Neuronal stem cell (in vitro differentiated cells): ENCODE results near the gene KRT6C.

Experiments
- DNase-seq: peaks from one replicate; pipeline ENCODE4 v3.0.0-alpha.2; 2013; ENCODE audit warnings: low spot score
- H2AFZ ChIP-seq: one replicate; pipeline ENCODE4 v1.6.1; 2013; ENCODE audit warnings: mild to moderate bottlenecking, low read length, inconsistent platforms
- H2AK5ac ChIP-seq: 2 replicates; pipeline ENCODE4 v1.6.1; 2013; ENCODE audit warnings: low read depth, mild to moderate bottlenecking, inconsistent platforms, low read length, moderate library complexity, mixed read lengths
- H2BK120ac ChIP-seq: 2 replicates; pipeline ENCODE4 v1.6.1; 2013; ENCODE audit warnings: low read depth, mild to moderate bottlenecking, inconsistent platforms, low read length, moderate library complexity, mixed read lengths
- H2BK12ac ChIP-seq: one replicate; pipeline ENCODE4 v1.6.1; 2013; ENCODE audit warnings: low read length, inconsistent platforms
- H2BK15ac ChIP-seq: 2 replicates; pipeline ENCODE4 v1.6.1; 2013; ENCODE audit warnings: mild to moderate bottlenecking, low read length, inconsistent platforms, mixed read lengths
- H2BK5ac ChIP-seq: one replicate; pipeline ENCODE4 v1.6.1; 2013; ENCODE audit warnings: inconsistent platforms, mild to moderate bottlenecking, low read length, moderate library complexity
- H3K14ac ChIP-seq: one replicate; pipeline ENCODE4 v1.6.1; 2013; ENCODE audit warnings: low read length, inconsistent platforms
- H3K18ac ChIP-seq: 2 replicates; pipeline ENCODE4 v1.6.1; 2013; ENCODE audit warnings: low read length, inconsistent platforms
- H3K23ac ChIP-seq: 2 replicates; pipeline ENCODE4 v1.6.1; 2013; ENCODE audit warnings: low read depth, mild to moderate bottlenecking, mixed read lengths, low read length, inconsistent platforms; ENCODE audit not compliant: poor library complexity
- H3K27ac ChIP-seq: replicated peaks from 3 replicates; pipeline ENCODE4 v1.5.1; 2013; ENCODE audit warnings: low read length, inconsistent platforms
- H3K27me3 ChIP-seq, 3 experiments: 2 replicates each; pipeline ENCODE4 v1.6.1; 2013; ENCODE audit warnings: low read length in 3 of 3, mild to moderate bottlenecking in 2 of 3, inconsistent platforms in 1 of 3, low read depth in 1 of 3, mixed read lengths in 1 of 3, moderate library complexity in 1 of 3; ENCODE audit not compliant: control insufficient read depth in 3 of 3, insufficient read depth in 3 of 3
- H3K36me3 ChIP-seq, 2 donors: replicated peaks in 1 of 2; 2 replicates each; pipeline ENCODE4 v1.6.1; 2013; ENCODE audit warnings: low read length in 2 of 2; ENCODE audit not compliant: control insufficient read depth in 2 of 2, insufficient read depth in 2 of 2
- H3K4ac ChIP-seq: 2 replicates; pipeline ENCODE4 v1.6.1; 2013; ENCODE audit warnings: inconsistent platforms, mild to moderate bottlenecking, low read length, moderate library complexity
- H3K4me1 ChIP-seq, 2 donors: 1 replicate in 1 of 2; 2 replicates in 1 of 2; pipeline ENCODE4 v1.6.1; 2013; ENCODE audit warnings: low read length in 2 of 2, low read depth in 1 of 2; ENCODE audit not compliant: control insufficient read depth in 2 of 2, insufficient read depth in 1 of 2
- H3K4me2 ChIP-seq: one replicate; pipeline ENCODE4 v1.6.1; 2013; ENCODE audit warnings: mild to moderate bottlenecking, low read length, inconsistent platforms; ENCODE audit not compliant: insufficient read depth, poor library complexity, severe bottlenecking
- H3K4me3 ChIP-seq, 2 donors: 2 replicates each; pipeline ENCODE4 v1.5.1; 2013; ENCODE audit warnings: low read length in 2 of 2, mild to moderate bottlenecking in 2 of 2, inconsistent platforms in 1 of 2, moderate library complexity in 1 of 2
- H3K79me1 ChIP-seq: one replicate; pipeline ENCODE4 v1.6.1; 2013; ENCODE audit warnings: low read depth, mild to moderate bottlenecking, inconsistent platforms, low read length, moderate library complexity
- H3K9ac ChIP-seq: one replicate; pipeline ENCODE4 v1.6.1; 2013; ENCODE audit warnings: mild to moderate bottlenecking, low read depth, low read length, inconsistent platforms; ENCODE audit not compliant: poor library complexity
- H3K9me3 ChIP-seq, 2 donors: replicated peaks in 1 of 2; 2 replicates each; pipeline versions ENCODE3 to v1.6.1; 2013; ENCODE audit warnings: low read length in 2 of 2, mild to moderate bottlenecking in 2 of 2, inconsistent platforms in 1 of 2, low read depth in 1 of 2, mixed read lengths in 1 of 2, moderate library complexity in 1 of 2; ENCODE audit not compliant: control insufficient read depth in 2 of 2, insufficient read depth in 1 of 2
- H4K8ac ChIP-seq: one replicate; pipeline ENCODE4 v1.6.1; 2013; ENCODE audit warnings: low read depth, mild to moderate bottlenecking, inconsistent platforms, low read length, moderate library complexity
- H4K91ac ChIP-seq: one replicate; pipeline ENCODE4 v1.6.1; 2013; ENCODE audit warnings: low read length, low read depth, mild to moderate bottlenecking, inconsistent platforms; ENCODE audit not compliant: poor library complexity
- WGBS, 2 donors: extraction: QIAGEN DNeasy Blood & Tissue Kit; methylation state at CpG; one replicate each; pipeline ENCODE4 v1.1.7; 2013; ENCODE audit warnings: missing lambda C conversion rate in 2 of 2, mixed read lengths in 1 of 2; ENCODE audit not compliant: insufficient read length in 2 of 2, insufficient replicate concordance in 1 of 2; ENCODE audit errors: extremely low coverage in 2 of 2; 5-methylcytosine and 5-hydroxymethylcytosine counted together

Gene KRT6C

DNA sequence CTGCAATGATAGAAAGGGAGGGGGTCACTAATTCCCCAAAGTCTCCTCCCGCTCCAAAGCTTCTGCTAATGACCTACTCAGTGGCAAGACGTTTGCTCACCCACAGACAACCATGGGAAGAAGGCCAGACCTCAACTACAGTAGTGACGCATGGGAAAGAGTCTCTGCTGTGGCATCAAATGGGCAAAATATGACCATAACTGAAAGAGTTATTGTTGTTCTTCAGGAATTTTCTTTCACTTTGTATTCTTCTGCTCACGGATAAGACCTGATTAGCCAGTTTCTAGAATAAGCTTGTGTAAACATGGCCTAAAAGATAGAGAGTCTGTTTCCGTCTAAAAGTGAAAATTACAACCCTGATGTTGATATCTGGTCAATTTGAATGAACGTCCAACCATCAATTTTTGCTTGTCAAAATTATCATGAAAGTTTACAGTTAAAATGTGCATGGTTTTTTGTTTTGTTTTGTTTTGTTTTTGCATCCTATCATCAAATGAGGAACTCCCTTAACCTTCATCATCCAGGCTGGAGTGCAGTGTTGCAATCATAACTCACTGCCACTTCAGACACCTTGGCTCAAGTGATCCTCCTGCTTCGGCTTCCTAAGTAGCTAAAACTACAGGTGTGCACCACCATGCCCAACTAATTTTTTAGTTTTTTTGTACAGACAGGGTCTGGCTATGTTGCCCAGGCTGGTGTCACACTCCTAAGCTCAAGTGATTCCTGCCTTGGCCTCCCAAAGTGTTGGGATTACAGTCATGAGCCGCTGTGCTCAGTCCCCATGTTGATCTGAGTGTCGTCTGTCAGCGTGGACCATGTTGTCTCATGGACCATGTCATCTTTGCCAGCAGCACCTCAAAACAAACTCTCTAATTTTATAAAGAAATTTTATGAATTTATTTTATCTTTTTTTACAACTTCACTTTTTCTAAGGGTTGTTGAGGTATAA, 28.7 kb downstream of the KRT6C start:
- no peak overlapping the region for H2BK12ac ChIP-seq
- H3K79me1 ChIP-seq: no peaks in the 10 kb centered on the region
- no peak overlapping the region for H3K4me2 ChIP-seq
- no CpG with 5 or more reads among the region's 10 CpGs for WGBS, 2 donors
- no peak overlapping the region for H2BK5ac ChIP-seq
- H3K36me3 ChIP-seq: no peaks in the 10 kb centered on the region
- H2BK15ac ChIP-seq: no peak overlapping the region
- DNase-seq: no peak
- no peak overlapping the region for H4K8ac ChIP-seq
- no peaks in the 10 kb centered on the region for H3K27me3 ChIP-seq
- no peak overlapping the region for H3K9ac ChIP-seq
- peaks cover 0 to 19% of the 10 kb centered on the region in 2 donors for H3K4me1 ChIP-seq
- no peak overlapping the region for H3K27ac ChIP-seq
- no peak overlapping the region for H3K4ac ChIP-seq
- H2AFZ ChIP-seq: no peak overlapping the region
- no peak overlapping the region for H3K4me3 ChIP-seq
- no peak overlapping the region for H3K18ac ChIP-seq
- no peak overlapping the region for H3K23ac ChIP-seq
- no peaks in the 10 kb centered on the region for H3K9me3 ChIP-seq
- H3K14ac ChIP-seq: peak overlapping the region; percentile 40
- no peak overlapping the region for H4K91ac ChIP-seq
- no peak overlapping the region for H2BK120ac ChIP-seq
- H2AK5ac ChIP-seq: no peak overlapping the region

DNA sequence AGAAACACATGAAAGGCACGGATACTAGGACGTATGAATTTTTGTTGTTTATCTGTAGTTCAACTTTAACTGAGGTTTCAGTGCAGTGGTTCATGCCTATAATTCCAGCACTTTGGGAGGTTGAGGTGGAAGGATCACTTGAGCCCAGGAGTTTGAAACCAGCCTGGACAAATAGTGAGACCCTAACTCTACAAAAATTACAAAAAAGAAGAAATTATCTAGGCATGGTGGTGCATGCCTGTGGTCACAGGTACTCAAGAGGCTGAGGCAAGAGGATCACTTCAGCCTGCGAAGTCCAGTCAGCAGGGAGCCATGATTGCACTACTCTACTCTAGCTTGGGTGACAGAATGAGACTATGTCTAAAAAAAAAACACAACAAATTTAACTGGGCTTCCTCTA, 29.6 kb downstream of the KRT6C start:
- Histone ChIP-seq H3K4me2 (no peak overlapping the region), H3K23ac (no peak overlapping the region), H3K14ac (no peak overlapping the region), H3K36me3 (no peaks in the 10 kb centered on the region), H3K27ac (no peak overlapping the region), H3K4me1 (peaks cover 0 to 19% of the 10 kb centered on the region in 2 donors), H3K27me3 (no peaks in the 10 kb centered on the region), H2BK12ac (no peak overlapping the region), H2AFZ (no peak overlapping the region), H3K9me3 (no peaks in the 10 kb centered on the region), H4K8ac (no peak overlapping the region), H2BK120ac (no peak overlapping the region), H3K9ac (no peak overlapping the region), H4K91ac (no peak overlapping the region), H3K4me3 (no peak overlapping the region), H2BK15ac (no peak overlapping the region), H3K18ac (no peak overlapping the region), H2AK5ac (no peak overlapping the region), H3K79me1 (no peaks in the 10 kb centered on the region), H3K4ac (no peak overlapping the region), H2BK5ac (no peak overlapping the region)
- DNase-seq: no peak
- WGBS, 2 donors: no CpG with 5 or more reads among the region's 3 CpGs

DNA sequence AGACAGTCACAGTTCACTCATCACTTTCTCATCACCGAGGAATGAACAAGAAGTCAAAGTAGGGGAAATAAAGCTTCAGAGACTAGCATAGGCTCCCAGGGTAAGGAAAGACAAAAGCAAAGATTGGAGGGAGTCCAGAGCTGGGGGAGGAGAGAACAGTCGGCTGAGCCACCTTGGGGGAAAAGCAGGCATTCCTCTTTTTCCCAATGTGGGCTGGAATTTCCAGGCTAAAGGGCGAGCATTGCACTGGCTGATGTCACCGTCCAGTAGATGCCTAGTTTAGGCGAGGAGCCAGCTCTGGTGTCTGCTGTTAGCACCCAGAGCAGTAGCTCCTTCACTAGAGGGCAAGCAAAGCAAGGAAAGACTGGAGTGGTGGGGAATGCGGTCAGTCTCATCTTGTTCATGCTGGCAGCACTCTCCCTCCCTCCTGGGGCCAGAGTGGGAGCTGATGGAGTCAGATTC, 31.0 kb downstream of the KRT6C start:
- no peak overlapping the region for H3K4me3 ChIP-seq
- no peak overlapping the region for H2AK5ac ChIP-seq
- no peak overlapping the region for H4K91ac ChIP-seq
- peak overlapping the region; percentile 21 for H3K27ac ChIP-seq
- no peak for DNase-seq
- H3K4me1 ChIP-seq: peaks cover 0 to 19% of the 10 kb centered on the region in 2 donors
- H3K18ac ChIP-seq: peak overlapping the region; percentile 45
- H2BK5ac ChIP-seq: no peak overlapping the region
- no peak overlapping the region for H3K23ac ChIP-seq
- no peak overlapping the region for H2AFZ ChIP-seq
- H3K9me3 ChIP-seq: no peaks in the 10 kb centered on the region
- H2BK15ac ChIP-seq: no peak overlapping the region
- no peak overlapping the region for H4K8ac ChIP-seq
- H2BK12ac ChIP-seq: no peak overlapping the region
- H3K36me3 ChIP-seq: no peaks in the 10 kb centered on the region
- no peak overlapping the region for H3K14ac ChIP-seq
- no peak overlapping the region for H2BK120ac ChIP-seq
- H3K4ac ChIP-seq: no peak overlapping the region
- no peak overlapping the region for H3K4me2 ChIP-seq
- H3K79me1 ChIP-seq: no peaks in the 10 kb centered on the region
- WGBS, 2 donors: no CpG with 5 or more reads among the region's 6 CpGs
- H3K27me3 ChIP-seq: no peaks in the 10 kb centered on the region
- H3K9ac ChIP-seq: peak overlapping the region; percentile 46

DNA sequence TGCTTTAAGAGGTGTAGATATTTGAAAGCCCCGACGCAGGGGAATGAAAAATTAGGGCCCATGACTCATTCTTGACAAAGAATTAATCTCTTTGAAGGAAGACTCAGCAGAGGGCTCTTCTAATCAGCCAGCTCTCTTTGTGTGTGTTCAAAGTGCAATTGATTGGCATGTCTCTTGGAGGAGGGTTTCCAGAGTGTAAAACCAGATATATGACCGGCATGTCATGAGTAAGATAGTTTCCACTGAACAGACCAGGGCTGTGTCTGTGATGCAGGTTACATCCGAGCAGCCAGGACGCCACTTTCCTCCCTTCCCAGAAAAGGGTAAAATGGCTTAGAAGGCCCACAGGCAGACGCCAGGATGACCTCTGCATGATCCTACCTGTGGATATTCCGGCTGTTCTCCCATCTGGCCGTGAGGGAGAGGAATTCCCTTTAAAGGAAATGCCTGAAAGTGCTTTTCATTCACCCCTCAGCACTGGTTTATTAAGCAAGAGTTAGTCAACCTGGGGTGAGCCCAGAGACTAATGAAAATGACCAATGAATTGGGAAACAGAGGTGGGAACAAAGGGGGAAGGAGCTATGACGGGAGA, 32.2 kb downstream of the KRT6C start:
- Histone ChIP-seq H3K18ac (peak overlapping the region; percentile 8), H3K23ac (no peak overlapping the region), H2BK15ac (no peak overlapping the region), H2BK5ac (no peak overlapping the region), H3K27me3 (no peaks in the 10 kb centered on the region), H3K4me2 (no peak overlapping the region), H3K4me3 (no peak overlapping the region), H2BK120ac (no peak overlapping the region), H3K14ac (no peak overlapping the region), H3K4ac (no peak overlapping the region), H3K36me3 (no peaks in the 10 kb centered on the region), H3K27ac (peak overlapping the region; percentile 55), H3K4me1 (peaks cover 0 to 19% of the 10 kb centered on the region in 2 donors), H2AFZ (no peak overlapping the region), H3K79me1 (no peaks in the 10 kb centered on the region), H3K9me3 (no peaks in the 10 kb centered on the region), H4K8ac (no peak overlapping the region), H4K91ac (no peak overlapping the region), H2AK5ac (no peak overlapping the region), H2BK12ac (peak overlapping the region; percentile 19), H3K9ac (no peak overlapping the region)
- WGBS, 2 donors: no CpG with 5 or more reads among the region's 9 CpGs
- no peak for DNase-seq
